Activated CD4-positive, alpha-beta T cell treated with anti-CD3 and anti-CD28 coated beads, Interleukin-2, amount 10 ng/mL, durations not matched to agents 24 days and 14 days (primary cell): ENCODE measurements around the gene HIRA. TPM values are rescaled to one million over a fixed set of nuclear protein-coding genes. Genes with fewer than 3 reads are reported as not detected.

ENCODE experiments used
- DNase-seq: peaks from one replicate; pipeline ENCODE4 v3.0.0; 2022
- H3K27ac Mint-ChIP-seq: one replicate; pipeline ENCODE4 v1.8.0; 2022; ENCODE audit warnings: mild to moderate bottlenecking, mixed read lengths
- H3K27me3 Mint-ChIP-seq: one replicate; pipeline ENCODE4 v1.8.0; 2022; ENCODE audit warnings: mixed read lengths
- H3K36me3 Mint-ChIP-seq: one replicate; pipeline ENCODE4 v1.8.0; 2022; ENCODE audit warnings: low read depth, mild to moderate bottlenecking, mixed read lengths
- H3K4me1 Mint-ChIP-seq: one replicate; pipeline ENCODE4 v1.8.0; 2021; ENCODE audit warnings: mixed read lengths
- H3K4me3 Mint-ChIP-seq: one replicate; pipeline ENCODE4 v1.8.0; 2022; ENCODE audit warnings: mild to moderate bottlenecking, moderate library complexity, mixed read lengths
- H3K9me3 Mint-ChIP-seq: one replicate; pipeline ENCODE4 v1.8.0; 2021; ENCODE audit warnings: mixed read lengths
- intact Hi-C: fragments of 100-400 bp; cut with micrococcal nuclease; formaldehyde crosslinking; loops from one replicate; pipeline ENCODE4 v1.15.1; 2023
- total RNA-seq: library from RNA; stranded (reverse); gene quantifications from 2 replicates; pipeline ENCODE4 v1.2.3, GENCODE V29; 2022

Gene HIRA
- total RNA-seq, 1 donor from 2014 or later, result 45.0 TPM

DNA sequence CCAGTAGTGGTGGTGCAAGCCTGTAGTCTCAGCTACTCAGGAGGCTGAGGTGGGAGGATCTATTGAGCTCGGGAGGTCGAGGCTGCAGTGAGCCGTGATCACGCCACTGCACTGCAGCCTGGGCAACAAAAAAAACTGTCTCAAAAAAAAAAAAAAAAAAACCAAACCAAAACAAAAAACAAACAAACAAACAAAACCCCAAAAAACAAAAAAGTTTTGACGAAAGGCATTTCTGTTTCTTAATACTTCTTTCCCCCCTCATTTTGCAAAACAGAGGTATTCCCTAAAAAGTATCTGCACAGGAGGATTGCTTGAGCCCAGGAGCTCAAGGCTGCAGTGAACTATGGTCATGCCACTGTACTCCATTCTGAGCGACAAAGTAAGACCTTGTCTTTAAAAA is 11.2 kb downstream of the HIRA start:
- Mint-ChIP-seq H3K36me3 (peaks cover 24% of the 10 kb centered on the region), H3K4me1 (peaks cover 56% of the 10 kb centered on the region), H3K9me3 (no peaks in the 10 kb centered on the region), H3K27me3 (no peaks in the 10 kb centered on the region), H3K27ac (peak overlapping the region; percentile 83), H3K4me3 (peak overlapping the region; percentile 52)
- DNase-seq, result no peak
- intact Hi-C loops, result no loop called here

DNA sequence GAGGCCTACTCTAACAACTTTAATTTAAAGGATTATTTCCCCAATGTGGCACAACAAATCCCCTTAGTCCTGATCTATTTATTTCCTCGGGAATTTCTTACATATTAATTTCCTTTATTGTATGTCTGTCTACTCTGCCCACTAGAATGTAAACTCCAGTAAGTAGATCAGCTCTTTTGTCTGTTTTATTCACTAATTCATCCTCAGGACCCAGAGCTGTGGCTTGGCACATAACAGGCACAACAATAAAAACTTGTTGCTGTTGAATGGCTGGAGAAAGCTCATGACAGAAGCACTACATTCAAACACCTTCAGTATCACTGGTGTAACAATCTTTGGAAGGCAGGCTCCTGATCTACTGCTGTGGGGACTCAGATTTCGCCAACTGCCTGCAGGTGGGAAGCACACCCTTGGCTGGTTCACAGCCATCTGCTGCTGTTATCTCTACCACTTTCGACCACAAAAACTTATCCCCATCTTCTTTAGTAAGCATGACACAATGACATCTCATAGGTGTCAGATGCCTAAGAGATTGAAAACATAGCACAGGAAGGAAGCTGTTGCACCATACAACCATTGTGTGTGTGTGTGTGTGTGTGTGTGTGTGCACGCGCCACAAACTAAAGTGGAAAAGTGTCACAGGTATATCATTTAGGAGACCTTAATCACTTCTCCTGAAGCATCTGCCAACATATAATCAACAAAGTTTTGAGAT is 11.9 kb downstream of the HIRA start:
- peak overlapping the region; percentile 83 for H3K27ac Mint-ChIP-seq
- no peaks in the 10 kb centered on the region for H3K27me3 Mint-ChIP-seq
- H3K4me1 Mint-ChIP-seq, result peaks cover 57% of the 10 kb centered on the region
- DNase-seq, result peak; percentile 84
- no peaks in the 10 kb centered on the region for H3K9me3 Mint-ChIP-seq
- intact Hi-C loops, result loop anchor here (1.0 kb wide), 2 partner anchors 11 to 28 kb away; partner anchors contain the start of gene C22orf39
- H3K4me3 Mint-ChIP-seq, result peak overlapping the region; percentile 52
- H3K36me3 Mint-ChIP-seq, result peaks cover 21% of the 10 kb centered on the region

DNA sequence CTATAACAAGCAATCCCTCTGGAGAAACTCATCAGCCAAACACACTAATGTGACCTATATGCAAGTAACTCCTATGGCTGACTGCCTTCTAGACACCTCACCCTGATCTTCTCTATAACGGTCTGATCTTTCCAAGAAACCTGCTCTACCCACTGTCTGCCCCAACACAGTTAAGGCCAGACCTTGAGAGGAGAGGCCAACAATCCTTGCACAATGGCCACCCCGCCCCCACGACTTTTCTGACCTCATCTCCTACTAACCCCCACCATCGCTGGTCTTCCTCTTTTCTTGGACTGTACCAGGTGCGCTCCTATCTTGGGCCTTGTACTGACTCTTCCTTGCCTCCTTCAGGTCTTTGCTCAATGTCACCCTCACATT is 12.5 kb downstream of the HIRA start:
- Mint-ChIP-seq H3K4me3 (peak overlapping the region; percentile 52), H3K27me3 (no peaks in the 10 kb centered on the region), H3K9me3 (no peaks in the 10 kb centered on the region), H3K4me1 (peaks cover 53% of the 10 kb centered on the region), H3K27ac (peak overlapping the region; percentile 83), H3K36me3 (peaks cover 20% of the 10 kb centered on the region)
- intact Hi-C loops, result loop anchor here (1.0 kb wide), 2 partner anchors 11 to 28 kb away; partner anchors contain the start of gene C22orf39
- no peak for DNase-seq

DNA sequence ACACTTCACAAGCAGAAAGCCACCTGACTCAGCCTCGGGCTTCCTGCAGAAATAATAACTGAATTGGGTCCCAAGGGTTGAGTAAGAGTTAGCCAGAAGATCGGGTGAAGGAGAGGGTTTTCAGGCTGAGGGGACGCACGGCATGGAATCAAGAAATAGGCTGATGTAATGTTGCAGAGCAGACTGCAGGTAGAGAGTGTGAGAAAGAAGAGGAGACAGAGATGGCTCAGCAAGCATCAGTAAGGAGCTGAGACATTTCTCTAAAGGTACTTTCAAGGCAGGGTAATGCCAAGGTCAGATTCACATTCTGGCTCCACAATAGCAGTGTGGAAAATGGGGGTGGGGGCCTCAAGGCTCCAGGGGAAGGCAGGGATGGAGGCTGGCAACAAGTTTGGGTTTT is 18.6 kb downstream of the HIRA start:
- no peaks in the 10 kb centered on the region for H3K9me3 Mint-ChIP-seq
- intact Hi-C loops, result no loop called here
- H3K27ac Mint-ChIP-seq, result peak overlapping the region; percentile 2
- no peak for DNase-seq
- H3K27me3 Mint-ChIP-seq, result no peaks in the 10 kb centered on the region
- peaks cover 20% of the 10 kb centered on the region for H3K4me1 Mint-ChIP-seq
- no peak overlapping the region for H3K4me3 Mint-ChIP-seq
- peaks cover 25% of the 10 kb centered on the region for H3K36me3 Mint-ChIP-seq

DNA sequence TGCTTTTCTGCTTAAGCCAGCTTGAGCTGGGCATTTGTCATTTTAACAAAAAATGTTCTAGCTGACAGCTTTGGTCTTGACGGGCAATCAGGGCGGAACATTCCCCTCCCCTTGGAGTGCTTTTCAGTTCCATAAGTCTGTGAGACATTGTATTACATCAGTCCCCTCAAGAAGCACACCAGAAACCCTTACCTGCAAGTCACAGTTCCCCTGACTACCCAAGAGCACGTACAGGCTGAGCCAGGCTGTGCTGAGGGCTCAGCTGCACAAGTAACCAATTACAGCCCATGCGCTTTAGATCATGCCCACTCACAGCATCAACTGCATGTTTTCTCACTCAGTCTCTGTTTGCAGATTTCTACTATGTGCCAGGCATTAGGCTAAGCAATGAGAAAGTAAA is 19.1 kb downstream of the HIRA start:
- DNase-seq, result no peak
- Mint-ChIP-seq H3K4me3 (no peak overlapping the region), H3K9me3 (no peaks in the 10 kb centered on the region), H3K4me1 (peaks cover 19% of the 10 kb centered on the region), H3K27ac (peak overlapping the region; percentile 2), H3K36me3 (peaks cover 26% of the 10 kb centered on the region), H3K27me3 (no peaks in the 10 kb centered on the region)
- intact Hi-C loops, result no loop called here

DNA sequence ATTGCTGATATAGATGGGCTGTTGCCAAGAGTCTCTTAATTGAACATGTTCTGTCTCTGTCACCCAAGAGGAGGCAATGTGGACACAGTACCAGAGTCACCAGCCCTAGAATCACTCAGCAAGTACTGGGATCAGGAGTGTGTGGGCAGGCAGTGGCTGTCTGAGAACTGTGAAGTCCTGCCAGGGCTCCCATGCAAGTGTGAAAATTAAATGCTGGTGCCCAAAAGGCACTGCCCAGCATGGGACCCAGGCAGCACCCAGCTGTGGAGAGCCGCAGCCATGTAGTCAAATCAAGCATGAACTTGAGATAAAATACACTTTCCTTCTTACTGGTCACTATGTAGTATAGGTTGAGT is 19.9 kb downstream of the HIRA start:
- DNase-seq, result no peak
- H3K36me3 Mint-ChIP-seq, result peaks cover 30% of the 10 kb centered on the region
- intact Hi-C loops, result no loop called here
- no peaks in the 10 kb centered on the region for H3K9me3 Mint-ChIP-seq
- H3K27me3 Mint-ChIP-seq, result no peaks in the 10 kb centered on the region
- H3K27ac Mint-ChIP-seq, result no peak overlapping the region
- H3K4me3 Mint-ChIP-seq, result no peak overlapping the region
- peaks cover 17% of the 10 kb centered on the region for H3K4me1 Mint-ChIP-seq

DNA sequence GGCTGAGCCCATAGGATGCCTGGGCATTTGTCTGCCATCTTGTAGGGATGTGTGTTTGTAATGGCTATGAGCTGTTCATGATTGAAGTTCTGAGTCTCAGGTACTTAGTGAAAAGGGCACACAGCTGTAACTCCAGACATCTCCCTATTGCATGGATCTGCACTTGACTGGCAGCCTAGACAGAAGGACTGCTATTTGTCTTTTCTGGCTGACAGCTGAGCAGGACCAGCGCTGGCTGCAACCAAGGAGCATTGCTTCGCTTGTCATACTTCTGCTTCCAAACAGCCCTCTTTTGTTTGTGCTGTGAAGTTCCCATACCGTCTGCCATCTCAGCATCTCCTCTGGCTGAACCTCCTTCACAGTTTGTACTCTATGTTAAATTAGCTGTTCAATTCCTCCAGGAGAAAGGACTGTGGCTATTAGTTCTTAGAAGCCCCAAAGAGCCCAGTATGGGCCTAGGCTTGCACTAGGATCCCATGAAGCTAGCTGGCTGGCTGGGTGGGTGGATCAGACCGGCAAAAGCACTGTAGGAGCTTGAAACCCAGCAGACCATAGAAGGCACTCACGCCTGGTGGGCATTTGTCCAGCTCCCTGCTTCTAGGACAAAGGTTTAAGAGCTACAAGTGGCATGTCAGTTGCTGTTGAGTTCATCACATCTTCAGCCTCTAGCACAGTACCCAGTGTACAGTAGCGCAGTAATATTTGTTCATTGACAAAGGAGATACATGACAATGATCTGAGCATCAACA is 20.4 kb downstream of the HIRA start:
- intact Hi-C loops, result no loop called here
- Mint-ChIP-seq H3K4me3 (no peak overlapping the region), H3K36me3 (peaks cover 33% of the 10 kb centered on the region), H3K27ac (no peak overlapping the region), H3K27me3 (no peaks in the 10 kb centered on the region), H3K4me1 (peaks cover 17% of the 10 kb centered on the region), H3K9me3 (no peaks in the 10 kb centered on the region)
- DNase-seq, result no peak

DNA sequence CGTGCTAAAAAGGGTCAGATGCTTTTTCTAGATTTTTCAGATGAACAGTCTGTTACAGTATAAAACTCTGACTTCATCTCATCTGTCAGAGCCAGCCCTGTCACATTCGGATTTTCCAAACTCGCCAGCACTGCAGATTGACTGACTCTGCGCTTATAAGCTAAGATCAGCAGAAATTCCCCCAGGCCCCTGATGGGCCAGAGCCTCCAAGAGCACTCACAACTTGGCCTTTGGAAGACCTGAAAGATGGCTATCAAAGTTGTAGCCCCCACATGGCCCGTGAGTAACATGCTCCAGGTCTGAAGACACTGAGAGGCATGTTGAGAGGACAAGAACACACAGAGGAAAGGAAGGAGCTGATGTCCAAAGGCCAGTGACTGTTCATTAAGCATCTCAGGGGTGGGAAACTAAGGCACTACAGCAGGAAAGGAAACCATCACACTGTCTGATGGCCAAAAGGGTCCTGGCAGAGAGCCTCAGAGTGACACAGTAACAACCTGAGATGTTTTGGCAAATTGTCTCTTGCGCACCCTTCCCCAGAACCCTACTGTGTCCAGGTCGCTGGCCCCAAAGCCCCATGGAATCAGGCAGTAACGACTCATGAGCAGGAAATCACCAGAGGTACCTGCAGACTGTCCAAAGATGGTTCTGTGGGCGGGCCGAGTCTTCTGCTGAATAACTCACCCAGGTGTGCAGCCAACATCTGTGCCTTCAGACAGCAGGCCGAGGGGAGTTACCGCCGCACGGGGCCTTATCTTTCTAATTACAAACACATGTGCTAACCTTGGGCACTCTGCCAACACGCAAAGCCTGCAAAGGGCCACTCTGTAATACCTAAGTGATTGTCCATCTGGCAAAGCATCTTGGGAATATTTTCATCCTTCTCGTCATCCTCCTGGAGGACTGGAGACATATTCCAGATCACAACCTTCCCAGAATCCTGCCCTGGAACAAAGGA is 23.6 kb downstream of the HIRA start:
- H3K36me3 Mint-ChIP-seq, result peaks cover 49% of the 10 kb centered on the region
- no peaks in the 10 kb centered on the region for H3K27me3 Mint-ChIP-seq
- H3K4me3 Mint-ChIP-seq, result no peak overlapping the region
- H3K27ac Mint-ChIP-seq, result no peak overlapping the region
- peaks cover 7% of the 10 kb centered on the region for H3K4me1 Mint-ChIP-seq
- no peak for DNase-seq
- H3K9me3 Mint-ChIP-seq, result no peaks in the 10 kb centered on the region
- intact Hi-C loops, result no loop called here

DNA sequence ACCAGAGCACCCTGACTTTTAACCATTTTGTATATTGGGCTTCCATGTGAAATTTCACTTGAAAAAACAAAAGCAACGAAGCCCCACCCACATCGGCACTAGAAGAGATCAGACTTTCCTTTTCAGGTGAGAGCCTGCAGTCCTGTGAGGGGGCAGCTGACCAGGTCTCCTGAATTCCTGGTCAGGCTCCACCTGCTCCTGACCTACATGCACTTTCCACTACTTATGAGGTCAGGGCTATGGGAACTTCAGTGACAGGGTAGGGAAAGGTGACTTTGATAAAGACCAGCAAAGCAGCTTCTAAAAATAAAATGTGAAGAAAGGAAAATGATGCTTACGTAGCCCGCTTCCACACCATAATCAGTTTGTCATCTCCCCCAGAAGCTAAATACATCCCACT is 24.7 kb downstream of the HIRA start:
- no peak for DNase-seq
- Mint-ChIP-seq H3K9me3 (no peaks in the 10 kb centered on the region), H3K4me1 (peaks cover under 1% of the 10 kb centered on the region), H3K27me3 (no peaks in the 10 kb centered on the region), H3K36me3 (peaks cover 53% of the 10 kb centered on the region), H3K4me3 (no peak overlapping the region), H3K27ac (no peak overlapping the region)
- intact Hi-C loops, result no loop called here

DNA sequence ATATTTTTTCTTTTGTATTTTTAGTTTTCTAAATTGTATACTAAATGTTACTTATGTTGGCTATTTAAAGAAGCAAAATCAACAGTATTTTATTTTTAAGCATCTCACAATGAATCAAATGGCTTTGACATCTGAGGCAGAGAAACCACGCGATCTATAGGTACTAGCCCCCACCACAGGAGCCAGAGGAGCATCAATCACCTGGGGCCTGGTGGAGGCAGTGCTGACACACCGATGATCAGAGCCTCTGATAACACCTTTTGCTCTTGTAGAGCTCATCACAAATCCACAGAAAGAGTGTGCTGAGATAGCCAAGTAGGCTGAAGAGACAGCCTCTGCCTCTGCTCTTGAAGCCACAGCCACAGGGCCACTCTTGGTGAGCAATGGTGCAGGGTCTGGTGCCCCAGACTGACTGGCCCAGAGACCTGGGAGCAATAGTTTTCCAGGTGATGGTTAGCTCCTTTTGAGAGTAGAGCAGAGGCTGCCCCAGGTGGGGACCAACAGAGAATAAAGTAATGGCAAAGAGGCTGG is 25.2 kb downstream of the HIRA start:
- Mint-ChIP-seq H3K4me3 (no peak overlapping the region), H3K4me1 (no peaks in the 10 kb centered on the region), H3K36me3 (peaks cover 58% of the 10 kb centered on the region), H3K27ac (no peak overlapping the region), H3K27me3 (no peaks in the 10 kb centered on the region), H3K9me3 (no peaks in the 10 kb centered on the region)
- intact Hi-C loops, result no loop called here
- DNase-seq, result no peak

DNA sequence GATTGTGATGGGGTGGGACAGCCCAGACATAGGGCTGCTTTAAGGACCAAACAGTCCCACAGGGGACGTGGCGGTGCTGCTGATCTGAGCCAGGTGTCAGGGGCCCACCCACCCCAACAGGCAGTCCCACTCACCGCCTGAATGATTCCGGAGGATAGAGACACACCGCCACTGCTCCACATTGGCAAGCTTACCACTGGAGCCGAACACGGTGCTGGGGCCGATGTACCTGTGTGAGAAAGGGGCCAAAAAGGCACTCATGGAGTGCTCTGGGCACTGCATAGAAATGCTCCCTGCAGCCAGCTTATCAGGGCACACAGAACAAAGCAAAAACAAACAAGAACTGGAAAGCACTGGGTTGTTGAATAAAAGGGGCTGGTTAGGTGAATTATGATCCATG is 25.9 kb downstream of the HIRA start:
- H3K4me3 Mint-ChIP-seq, result no peak overlapping the region

DNA sequence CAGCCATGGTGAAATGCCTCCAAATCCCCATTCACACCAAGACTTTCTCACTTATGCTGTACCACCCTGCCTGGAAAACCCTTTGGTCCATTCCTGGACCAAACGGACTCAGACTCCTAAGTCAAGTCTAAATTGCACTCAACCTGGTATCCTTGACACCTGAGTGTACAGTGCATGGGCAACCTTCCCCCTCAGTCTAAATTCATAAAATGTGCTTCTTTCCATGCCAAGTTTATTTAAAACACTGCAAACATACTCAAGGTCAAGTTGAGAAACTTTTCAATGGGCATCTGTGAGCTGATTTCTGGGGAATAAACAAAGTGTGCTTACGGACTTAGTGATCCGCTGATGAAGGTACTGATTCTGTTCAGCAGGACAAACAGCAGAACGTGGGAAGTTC is 26.4 kb downstream of the HIRA start:
- intact Hi-C loops, result no loop called here
- Mint-ChIP-seq H3K9me3 (no peaks in the 10 kb centered on the region), H3K36me3 (peaks cover 66% of the 10 kb centered on the region), H3K27ac (no peak overlapping the region), H3K27me3 (no peaks in the 10 kb centered on the region), H3K4me1 (no peaks in the 10 kb centered on the region), H3K4me3 (no peak overlapping the region)
- no peak for DNase-seq

More for the DNA sequence above, 25.9 kb downstream of the HIRA start:
- Mint-ChIP-seq H3K27me3 (no peaks in the 10 kb centered on the region), H3K36me3 (peaks cover 65% of the 10 kb centered on the region), H3K4me1 (no peaks in the 10 kb centered on the region), H3K9me3 (no peaks in the 10 kb centered on the region), H3K27ac (no peak overlapping the region)
- intact Hi-C loops, result no loop called here
- no peak for DNase-seq

DNA sequence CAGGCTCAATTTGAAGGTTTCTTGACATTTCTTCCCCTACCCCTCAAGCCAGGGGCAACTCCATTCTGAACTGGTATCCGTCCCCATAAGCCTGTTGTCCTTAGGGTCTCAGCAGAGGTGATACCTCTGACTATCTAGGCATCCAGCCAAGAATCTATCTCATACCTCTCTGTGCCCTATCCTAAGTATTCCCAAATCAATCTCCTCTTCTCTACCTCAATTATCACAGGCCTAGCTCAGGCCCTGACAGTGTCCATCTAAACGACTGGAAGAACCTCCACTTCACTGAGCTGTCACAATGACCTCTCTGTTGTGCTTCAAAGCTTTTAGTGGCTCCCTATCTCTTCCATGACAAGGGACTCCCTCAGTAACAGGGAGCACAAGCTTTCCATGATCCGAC is 26.9 kb downstream of the HIRA start:
- Mint-ChIP-seq H3K4me1 (no peaks in the 10 kb centered on the region), H3K4me3 (no peak overlapping the region), H3K36me3 (peaks cover 63% of the 10 kb centered on the region), H3K27ac (no peak overlapping the region), H3K27me3 (no peaks in the 10 kb centered on the region), H3K9me3 (no peaks in the 10 kb centered on the region)
- DNase-seq, result no peak
- intact Hi-C loops, result no loop called here
